Measurements from ENCODE around the gene AMZ2. TPM values are rescaled to one million over a fixed set of nuclear protein-coding genes. Genes with fewer than 3 reads are reported as not detected.
A peak's percentile ranks its signal among the peaks of the same experiment; 100 is the strongest.

Gene AMZ2
- total RNA-seq, 1 experiment from 2014 or later = 54.6 TPM

GRCh38 chr17:68288375-68288774 lies 40.5 kb downstream of the AMZ2 start:
- no peak overlapping the region for H3K27ac Mint-ChIP-seq
- CTCF ChIA-PET = interaction anchor here (0.7 kb wide), 1 partner anchor 88 kb away, joined by 4 read pairs; no protein-coding TSS in a partner anchor
- no peak for TF ChIP-seq NR2C2 (CRISPR knock-in tag; IDR thresholded peaks at IDR 0.05)
- TF ChIP-seq CTCF (IDR thresholded peaks at IDR 0.05) = no peak
- no peak for TF ChIP-seq ZNF396 (CRISPR knock-in tag; IDR thresholded peaks at IDR 0.05; ENCODE audit: borderline replicate concordance)
- no peak for TF ChIP-seq ZNF425 (CRISPR knock-in tag; conservative IDR thresholded peaks at IDR 0.05)
- no peak for TF ChIP-seq ZNF263 (CRISPR knock-in tag; IDR thresholded peaks at IDR 0.05; ENCODE audit: low read depth)
- TF ChIP-seq ATF2 (CRISPR knock-in tag; IDR thresholded peaks at IDR 0.05; ENCODE audit: borderline replicate concordance, low read depth) = no peak
- no peak for TF ChIP-seq MXD4 (CRISPR knock-in tag; IDR thresholded peaks at IDR 0.05; ENCODE audit: borderline replicate concordance)
- no peak for TF ChIP-seq ZNF423 (CRISPR knock-in tag; IDR thresholded peaks at IDR 0.05)
- no peak for TF ChIP-seq ZMAT4 (CRISPR knock-in tag; IDR thresholded peaks at IDR 0.05)
- TF ChIP-seq AFF4 (CRISPR knock-in tag; IDR thresholded peaks at IDR 0.05; ENCODE audit: borderline replicate concordance) = no peak
- no peak for TF ChIP-seq TEAD4 (CRISPR knock-in tag; IDR thresholded peaks at IDR 0.05)
- no peak for TF ChIP-seq HMGA2 (CRISPR knock-in tag; IDR thresholded peaks at IDR 0.05)
- TF ChIP-seq CREB1 (CRISPR knock-in tag; IDR thresholded peaks at IDR 0.05) = no peak
- H3K27me3 Mint-ChIP-seq (ENCODE audit: low read depth) = peaks cover 42% of the 10 kb centered on the region
- DNase-seq (ENCODE audit: low spot score) = no peak
- H3K4me3 Mint-ChIP-seq = no peak overlapping the region
- no peak for ATAC-seq
- H3K36me3 Mint-ChIP-seq = no peaks in the 10 kb centered on the region
- no peaks in the 10 kb centered on the region for H3K9me3 Mint-ChIP-seq
- H3K4me1 Mint-ChIP-seq = peaks cover 35% of the 10 kb centered on the region
- POLR2A ChIA-PET = no interaction called here

- H3K36me3 Mint-ChIP-seq = no peaks in the 10 kb centered on the region
- no peaks in the 10 kb centered on the region for H3K9me3 Mint-ChIP-seq
- ATAC-seq (no peak), DNase-seq (ENCODE audit: low spot score) (no peak)
- TF ChIP-seq STAT6 (CRISPR knock-in tag; conservative IDR thresholded peaks at IDR 0.05; ENCODE audit: low read depth) (no peak), HMGXB4 (CRISPR knock-in tag; IDR thresholded peaks at IDR 0.05) (no peak)
- H3K4me3 Mint-ChIP-seq = peak overlapping the region; percentile 77; the same call in 1 of the 2 replicates
- CTCF ChIA-PET = interaction anchor here (0.7 to 1.2 kb wide), 2 partner anchors 88 to 148 kb away, joined by 4 to 6 read pairs; no protein-coding TSS in a partner anchor
- peaks cover 45% of the 10 kb centered on the region for H3K27me3 Mint-ChIP-seq (ENCODE audit: low read depth)
- H3K4me1 Mint-ChIP-seq = peaks cover 39% of the 10 kb centered on the region
- POLR2A ChIA-PET = no interaction called here
- H3K27ac Mint-ChIP-seq = no peak overlapping the region
Measured at GRCh38 chr17:68288804-68289203, 41.0 kb downstream of the AMZ2 start.

All from WTC11 (cell line).